ENCODE measurements around the gene IQCK.

DNA sequence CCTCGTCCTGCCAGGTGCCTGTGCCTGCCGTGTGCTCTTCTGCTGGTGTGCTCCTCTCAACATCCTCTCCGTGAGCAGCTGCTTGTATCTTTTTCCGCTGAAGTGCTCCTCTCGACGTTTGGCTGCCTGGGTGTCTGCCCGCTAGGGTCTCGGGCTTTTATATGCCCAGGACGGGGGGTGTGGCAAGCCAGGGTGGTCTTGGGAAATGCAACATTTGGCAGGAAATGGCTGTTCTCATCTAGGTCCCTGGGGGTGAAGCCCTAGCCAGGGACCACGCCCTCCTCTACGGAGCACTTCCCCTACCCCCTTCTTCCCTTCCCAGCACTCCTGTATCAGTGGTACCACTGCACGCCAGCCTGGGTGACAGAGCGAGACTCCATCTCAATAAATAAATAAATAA, 49.4 kb downstream of the IQCK start:
- TF ChIP-seq PKNOX1 (IDR thresholded peaks at IDR 0.05) (no peak), BHLHE40 (IDR thresholded peaks at IDR 0.05; ENCODE audit: borderline replicate concordance) (no peak), ZNF384 (IDR thresholded peaks at IDR 0.05) (no peak)
